Endodermal cell (in vitro differentiated cells): ENCODE results near the gene PSMB5. TPM values are rescaled to one million over a fixed set of nuclear protein-coding genes. Genes with fewer than 3 reads are reported as not detected.

Source experiments
- DNase-seq: peaks from one replicate; pipeline ENCODE4 v3.0.0-alpha.2; 2017
- H3K27ac ChIP-seq: 2 replicates; pipeline ENCODE4 v1.5.1; 2013; ENCODE audit warnings: mild to moderate bottlenecking, low read depth, low read length, moderate library complexity
- H3K27me3 ChIP-seq: 2 replicates; pipeline ENCODE4 v1.6.1; 2013; ENCODE audit warnings: mild to moderate bottlenecking, low read length, moderate library complexity; ENCODE audit not compliant: insufficient read depth, control insufficient read depth, poor library complexity, severe bottlenecking
- H3K36me3 ChIP-seq: 2 replicates; pipeline ENCODE4 v1.7.0; 2013; ENCODE audit warnings: mild to moderate bottlenecking, low read length, moderate library complexity; ENCODE audit not compliant: control insufficient read depth, insufficient read depth
- H3K4me1 ChIP-seq: one replicate; pipeline ENCODE4 v1.7.0; 2013; ENCODE audit warnings: low read length; ENCODE audit not compliant: control insufficient read depth, insufficient read depth
- H3K4me3 ChIP-seq: 2 replicates; pipeline ENCODE4 v1.5.1; 2013; ENCODE audit warnings: mild to moderate bottlenecking, low read length, moderate library complexity
- H3K9ac ChIP-seq: 2 replicates; pipeline ENCODE4 v1.6.1; 2013; ENCODE audit warnings: mild to moderate bottlenecking, low read length, moderate library complexity; ENCODE audit not compliant: poor library complexity, severe bottlenecking; ENCODE audit errors: extremely low read depth
- H3K9me3 ChIP-seq: 2 replicates; pipeline ENCODE4 v1.6.1; 2013; ENCODE audit warnings: mild to moderate bottlenecking, low read length, moderate library complexity; ENCODE audit not compliant: control insufficient read depth
- H3K27ac Mint-ChIP-seq: 2 replicates; pipeline ENCODE4 v1.8.0; 2020; ENCODE audit warnings: mixed read lengths
- H3K27me3 Mint-ChIP-seq: 2 replicates; pipeline ENCODE4 v1.8.0; 2021; ENCODE audit warnings: mild to moderate bottlenecking, mixed read lengths; ENCODE audit not compliant: insufficient read depth
- H3K36me3 Mint-ChIP-seq: 2 replicates; pipeline ENCODE4 v1.8.0; 2020; ENCODE audit warnings: low read depth, mixed read lengths
- H3K4me1 Mint-ChIP-seq: 2 replicates; pipeline ENCODE4 v1.8.0; 2020; ENCODE audit warnings: mixed read lengths
- H3K4me3 Mint-ChIP-seq: 2 replicates; pipeline ENCODE4 v1.8.0; 2020; ENCODE audit warnings: mild to moderate bottlenecking, moderate library complexity, mixed read lengths
- H3K9me3 Mint-ChIP-seq: 2 replicates; pipeline ENCODE4 v1.8.0; 2020; ENCODE audit warnings: mild to moderate bottlenecking, mixed read lengths
- CTCF ChIP-seq: fragments of 200-600 bp; sonication (generic); conservative IDR thresholded peaks from 2 replicates; pipeline ENCODE4 v1.5.0; 2021; ENCODE audit warnings: antibody characterized with exemption, mild to moderate bottlenecking
- WGBS, 2 experiments: methylation state at CpG; one replicate each; pipeline versions ENCODE4 v1.1.5 to v1.1.7; 2013; ENCODE audit warnings: missing lambda C conversion rate in 2 of 2, mixed read lengths in 1 of 2; ENCODE audit not compliant: insufficient coverage in 1 of 2, insufficient read length in 1 of 2; 5-methylcytosine and 5-hydroxymethylcytosine counted together
- total RNA-seq, 2 donors: library from RNA; stranded (reverse); fragmentation: NEBNext Ultra II Directional in 1 of 2; extraction: Animal tissue kit (Norgen Biotek cat#: 25700) in 1 of 2; gene quantifications; 2 replicates in 1 of 2; 3 replicates in 1 of 2; pipeline ENCODE4 v1.2.1, GENCODE V29; 2021

Gene PSMB5
- total RNA-seq, 2 donors from 2014 or later: 227 to 257 TPM

GRCh38 chr14:23021889-23022442, 12.7 kb downstream of the PSMB5 start:
- no peaks in the 10 kb centered on the region for H3K27me3 Mint-ChIP-seq
- Histone ChIP-seq H3K4me1 (peaks cover 15% of the 10 kb centered on the region), H3K27ac (no peak overlapping the region), H3K9ac (no peak overlapping the region), H3K36me3 (peaks cover 19% of the 10 kb centered on the region), H3K4me3 (no peak overlapping the region), H3K27me3 (no peaks in the 10 kb centered on the region), H3K9me3 (no peaks in the 10 kb centered on the region)
- DNase-seq: no peak
- no peak for TF ChIP-seq CTCF
- no peak overlapping the region for H3K4me3 Mint-ChIP-seq
- peaks cover 54% of the 10 kb centered on the region for H3K4me1 Mint-ChIP-seq
- WGBS, 2 experiments: 91 to 97% methylated on average over 6 to 7 of the region's 7 CpGs
- no peak overlapping the region for H3K27ac Mint-ChIP-seq
- no peaks in the 10 kb centered on the region for H3K9me3 Mint-ChIP-seq
- peaks cover 19% of the 10 kb centered on the region for H3K36me3 Mint-ChIP-seq

GRCh38 chr14:23021434-23021833, 13.3 kb downstream of the PSMB5 start:
- peaks cover 19% of the 10 kb centered on the region for H3K36me3 Mint-ChIP-seq
- Histone ChIP-seq H3K9ac (no peak overlapping the region), H3K4me3 (no peak overlapping the region), H3K36me3 (peaks cover 19% of the 10 kb centered on the region), H3K27ac (no peak overlapping the region), H3K4me1 (peaks cover 15% of the 10 kb centered on the region), H3K27me3 (no peaks in the 10 kb centered on the region), H3K9me3 (no peaks in the 10 kb centered on the region)
- no peaks in the 10 kb centered on the region for H3K9me3 Mint-ChIP-seq
- H3K27ac Mint-ChIP-seq: no peak overlapping the region
- no peak for DNase-seq
- 75 to 92% methylated on average over 9 of the region's 9 CpGs for WGBS, 2 experiments
- H3K27me3 Mint-ChIP-seq: no peaks in the 10 kb centered on the region
- H3K4me3 Mint-ChIP-seq: no peak overlapping the region
- no peak for TF ChIP-seq CTCF
- peaks cover 54% of the 10 kb centered on the region for H3K4me1 Mint-ChIP-seq

GRCh38 chr14:23020143-23021128, 14.3 kb downstream of the PSMB5 start:
- Mint-ChIP-seq H3K4me1 (peaks cover 48% of the 10 kb centered on the region), H3K27ac (no peak overlapping the region), H3K36me3 (peaks cover 10% of the 10 kb centered on the region), H3K27me3 (no peaks in the 10 kb centered on the region), H3K4me3 (no peak overlapping the region), H3K9me3 (no peaks in the 10 kb centered on the region)
- H3K9me3 ChIP-seq: no peaks in the 10 kb centered on the region
- no peak overlapping the region for H3K4me3 ChIP-seq
- H3K27ac ChIP-seq: no peak overlapping the region
- peaks cover 9% of the 10 kb centered on the region for H3K36me3 ChIP-seq
- DNase-seq: peak; percentile 73
- H3K9ac ChIP-seq: no peak overlapping the region
- TF ChIP-seq CTCF: peak; percentile 36
- H3K4me1 ChIP-seq: peaks cover 15% of the 10 kb centered on the region
- WGBS, 2 experiments: 74 to 78% methylated on average over 4 to 7 of the region's 7 CpGs
- H3K27me3 ChIP-seq: no peaks in the 10 kb centered on the region
